GM12864 (cell line): ENCODE results near the gene AHNAK.

Source experiments
- DNase-seq: peaks from one replicate; pipeline ENCODE4 v3.0.0-alpha.2; 2011; ENCODE audit warnings: low read depth
- H3K4me3 ChIP-seq: 2 replicates; pipeline ENCODE4 v1.5.1; 2011; ENCODE audit warnings: mild to moderate bottlenecking, low read depth, low read length, control low read depth
- CTCF ChIP-seq: IDR thresholded peaks from 2 replicates; pipeline ENCODE4 v1.5.1; 2011; ENCODE audit warnings: low read depth, mild to moderate bottlenecking, moderate library complexity, low read length, control low read depth, inconsistent platforms; ENCODE audit errors: missing control alignments

AHNAK gene

GRCh38 chr11:62487136-62487535 lies 59.5 kb downstream of the AHNAK start:
- no peak for TF ChIP-seq CTCF

GRCh38 chr11:62484352-62484751 lies 62.3 kb downstream of the AHNAK start:
- DNase-seq, result no peak
- TF ChIP-seq CTCF, result no peak
- no peak overlapping the region for H3K4me3 ChIP-seq

More at GRCh38 chr11:62487136-62487535, 59.5 kb downstream of the AHNAK start:
- no peak overlapping the region for H3K4me3 ChIP-seq
- DNase-seq, result no peak

DNA sequence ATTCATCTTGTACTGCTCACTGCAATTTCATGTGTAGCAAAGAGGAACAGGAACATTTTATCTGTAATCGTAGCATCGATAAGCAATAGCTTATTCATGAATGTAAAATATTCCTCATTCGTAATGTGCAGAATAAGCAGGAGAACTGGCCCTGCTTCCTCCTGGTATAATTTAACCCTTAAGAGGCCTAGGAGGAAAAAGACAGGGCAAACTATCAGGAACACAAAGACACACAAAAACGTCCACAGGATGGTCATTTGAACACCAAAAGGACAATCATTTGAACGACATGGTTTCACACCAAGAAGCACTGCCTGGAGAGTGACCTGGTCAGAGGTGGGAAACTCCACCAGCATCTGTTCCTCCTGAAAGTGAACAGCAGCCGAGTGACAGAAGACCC lies 63.9 kb downstream of the AHNAK start:
- no peak for DNase-seq
- H3K4me3 ChIP-seq, result no peak overlapping the region
- TF ChIP-seq CTCF, result no peak

- DNase-seq, result no peak
- no peak for TF ChIP-seq CTCF
- no peak overlapping the region for H3K4me3 ChIP-seq
Measured at GRCh38 chr11:62479631-62480201, 66.9 kb downstream of the AHNAK start.

- H3K4me3 ChIP-seq, result no peak overlapping the region
- no peak for TF ChIP-seq CTCF
- no peak for DNase-seq
Measured at GRCh38 chr11:62477927-62478326, 68.7 kb downstream of the AHNAK start.

DNA sequence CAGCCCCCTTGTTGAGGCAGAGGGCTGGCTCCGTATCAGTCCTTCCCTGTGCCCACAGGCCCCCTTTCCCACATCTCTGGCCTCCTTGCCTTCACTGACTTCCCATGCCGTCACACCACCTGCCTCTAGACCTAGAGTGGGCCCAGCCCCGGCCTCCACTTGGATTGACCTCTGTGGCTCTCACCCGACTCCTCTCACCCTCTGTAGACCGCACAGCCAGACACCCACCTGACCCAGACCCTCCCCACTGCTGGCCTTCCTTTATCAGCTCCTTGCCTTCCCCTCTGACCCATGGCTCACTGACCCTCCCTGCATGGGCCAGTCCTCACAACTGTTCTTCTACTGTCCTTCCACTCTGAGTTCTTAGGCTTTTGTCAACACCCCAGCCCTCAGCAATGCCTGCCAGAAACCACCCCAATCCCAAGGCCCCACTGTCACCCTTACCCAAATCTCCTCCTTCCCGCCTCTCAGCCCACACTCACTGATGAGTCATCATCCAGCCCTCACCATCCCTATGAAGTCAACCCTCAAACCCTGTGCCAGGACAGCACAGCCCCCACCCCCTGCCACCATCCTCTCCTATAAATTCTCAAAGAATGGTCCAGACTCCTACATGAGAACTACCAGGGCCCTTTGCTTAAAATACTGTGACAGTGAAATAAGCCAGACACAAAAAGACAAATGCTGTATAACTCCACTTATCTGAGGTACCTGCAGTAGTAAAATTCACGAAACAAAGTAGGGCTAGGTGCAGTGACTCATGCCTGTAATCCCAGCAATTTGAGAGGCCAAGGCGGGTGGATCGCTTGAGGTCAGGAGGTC lies 74.3 kb downstream of the AHNAK start:
- no peak overlapping the region for H3K4me3 ChIP-seq
- TF ChIP-seq CTCF, result no peak
- no peak for DNase-seq
